Measurements from ENCODE around the gene SIGLEC8. TPM values are rescaled to one million over a fixed set of nuclear protein-coding genes. Genes with fewer than 3 reads are reported as not detected.

The SIGLEC8 gene
- total RNA-seq, 1 donor from 2014 or later: not detected

GRCh38 chr19:51479531-51480331 lies 21.5 kb upstream of the SIGLEC8 start:
- Mint-ChIP-seq H3K27me3 (peaks cover 20% of the 10 kb centered on the region), H3K27ac (no peak overlapping the region), H3K9me3 (ENCODE audit: low read depth) (no peaks in the 10 kb centered on the region), H3K4me1 (ENCODE audit: low read depth) (peaks cover 1% of the 10 kb centered on the region), H3K4me3 (ENCODE audit: low read depth) (no peak overlapping the region), H3K36me3 (ENCODE audit: insufficient read depth) (no peaks in the 10 kb centered on the region)
- TF ChIP-seq CTCF (IDR thresholded peaks at IDR 0.05; ENCODE audit: unreplicated experiment): no peak
- no peak for DNase-seq (ENCODE audit: low spot score, unreplicated experiment)

- no peaks in the 10 kb centered on the region for H3K9me3 Mint-ChIP-seq (ENCODE audit: low read depth)
- H3K27me3 Mint-ChIP-seq: peaks cover 27% of the 10 kb centered on the region
- no peak within 1 kb of the TSS for H3K27ac Mint-ChIP-seq
- no peaks in the 10 kb centered on the region for H3K36me3 Mint-ChIP-seq (ENCODE audit: insufficient read depth)
- no peak for DNase-seq (ENCODE audit: low spot score, unreplicated experiment)
- H3K4me1 Mint-ChIP-seq (ENCODE audit: low read depth): peaks cover 1% of the 10 kb centered on the region
- H3K4me3 Mint-ChIP-seq (ENCODE audit: low read depth): no peak within 1 kb of the TSS
- TF ChIP-seq CTCF (IDR thresholded peaks at IDR 0.05; ENCODE audit: unreplicated experiment): no peak
These were observed 20.4 kb upstream of the SIGLEC8 start, which contains the start of gene CEACAM18 for GRCh38 chr19:51478381-51479234. Gene CEACAM18 (plus strand): TSS chr19:51478539.

GRCh38 chr19:51477344-51477743 lies 19.1 kb upstream of the SIGLEC8 start:
- Mint-ChIP-seq H3K4me3 (ENCODE audit: low read depth) (no peak overlapping the region), H3K36me3 (ENCODE audit: insufficient read depth) (no peaks in the 10 kb centered on the region), H3K9me3 (ENCODE audit: low read depth) (no peaks in the 10 kb centered on the region), H3K4me1 (ENCODE audit: low read depth) (peaks cover 1% of the 10 kb centered on the region), H3K27ac (no peak overlapping the region), H3K27me3 (peaks cover 36% of the 10 kb centered on the region)
- TF ChIP-seq CTCF (IDR thresholded peaks at IDR 0.05; ENCODE audit: unreplicated experiment): no peak
- DNase-seq (ENCODE audit: low spot score, unreplicated experiment): no peak

GRCh38 chr19:51476164-51476563 lies 17.9 kb upstream of the SIGLEC8 start:
- H3K27me3 Mint-ChIP-seq: peaks cover 41% of the 10 kb centered on the region
- peaks cover 1% of the 10 kb centered on the region for H3K4me1 Mint-ChIP-seq (ENCODE audit: low read depth)
- DNase-seq (ENCODE audit: low spot score, unreplicated experiment): no peak
- H3K27ac Mint-ChIP-seq: no peak overlapping the region
- TF ChIP-seq CTCF (IDR thresholded peaks at IDR 0.05; ENCODE audit: unreplicated experiment): no peak
- H3K9me3 Mint-ChIP-seq (ENCODE audit: low read depth): no peaks in the 10 kb centered on the region
- no peak overlapping the region for H3K4me3 Mint-ChIP-seq (ENCODE audit: low read depth)
- H3K36me3 Mint-ChIP-seq (ENCODE audit: insufficient read depth): no peaks in the 10 kb centered on the region

GRCh38 chr19:51473009-51473707 lies 14.9 kb upstream of the SIGLEC8 start:
- TF ChIP-seq CTCF (IDR thresholded peaks at IDR 0.05; ENCODE audit: unreplicated experiment): peak; percentile 81
- Mint-ChIP-seq H3K4me3 (ENCODE audit: low read depth) (no peak overlapping the region), H3K9me3 (ENCODE audit: low read depth) (no peaks in the 10 kb centered on the region), H3K27me3 (peaks cover 42% of the 10 kb centered on the region), H3K36me3 (ENCODE audit: insufficient read depth) (no peaks in the 10 kb centered on the region), H3K27ac (no peak overlapping the region), H3K4me1 (ENCODE audit: low read depth) (peaks cover 1% of the 10 kb centered on the region)
- DNase-seq (ENCODE audit: low spot score, unreplicated experiment): peak; percentile 65

Measured in progenitor cell of endocrine pancreas (in vitro differentiated cells).